Measurements from ENCODE around the gene ATP2B3.

DNA sequence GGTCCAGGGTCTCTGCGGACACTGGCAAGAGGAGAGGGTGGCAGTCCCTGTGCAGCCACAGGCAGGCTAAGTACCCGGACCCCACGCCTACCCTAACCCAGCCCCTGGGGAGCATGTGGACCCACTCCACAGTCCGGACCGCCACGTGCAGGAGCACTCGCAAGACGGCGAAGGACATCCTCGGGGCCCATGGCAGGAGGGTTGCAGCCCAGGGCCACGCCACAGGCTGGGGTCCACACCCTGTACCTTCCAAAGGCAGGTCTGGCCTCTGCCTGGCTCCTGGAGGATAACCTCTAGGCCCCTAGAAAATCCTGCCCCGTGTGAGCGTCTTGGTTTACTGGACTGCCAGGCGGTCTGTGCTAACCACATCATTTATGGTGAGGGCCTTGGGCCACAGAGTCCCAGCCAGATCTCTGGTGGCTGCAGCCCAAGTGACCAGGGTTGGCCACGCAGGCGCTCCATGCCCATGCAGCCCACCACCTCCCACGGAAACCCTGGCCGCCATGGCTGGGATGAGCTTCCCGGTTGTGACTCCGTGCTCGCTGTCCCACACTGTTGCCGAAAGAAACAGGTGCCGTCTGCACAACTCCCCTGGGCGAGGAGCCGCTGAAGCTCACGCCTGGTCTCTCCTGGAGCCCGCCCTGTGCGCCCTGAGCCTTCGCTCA lies 71.5 kb downstream of the ATP2B3 start:
- TF ChIP-seq POLR2A (IDR thresholded peaks at IDR 0.05) (no peak), POLR2AphosphoS5 (IDR thresholded peaks at IDR 0.05) (no peak)
- TF ChIP-seq, protein P1, sequence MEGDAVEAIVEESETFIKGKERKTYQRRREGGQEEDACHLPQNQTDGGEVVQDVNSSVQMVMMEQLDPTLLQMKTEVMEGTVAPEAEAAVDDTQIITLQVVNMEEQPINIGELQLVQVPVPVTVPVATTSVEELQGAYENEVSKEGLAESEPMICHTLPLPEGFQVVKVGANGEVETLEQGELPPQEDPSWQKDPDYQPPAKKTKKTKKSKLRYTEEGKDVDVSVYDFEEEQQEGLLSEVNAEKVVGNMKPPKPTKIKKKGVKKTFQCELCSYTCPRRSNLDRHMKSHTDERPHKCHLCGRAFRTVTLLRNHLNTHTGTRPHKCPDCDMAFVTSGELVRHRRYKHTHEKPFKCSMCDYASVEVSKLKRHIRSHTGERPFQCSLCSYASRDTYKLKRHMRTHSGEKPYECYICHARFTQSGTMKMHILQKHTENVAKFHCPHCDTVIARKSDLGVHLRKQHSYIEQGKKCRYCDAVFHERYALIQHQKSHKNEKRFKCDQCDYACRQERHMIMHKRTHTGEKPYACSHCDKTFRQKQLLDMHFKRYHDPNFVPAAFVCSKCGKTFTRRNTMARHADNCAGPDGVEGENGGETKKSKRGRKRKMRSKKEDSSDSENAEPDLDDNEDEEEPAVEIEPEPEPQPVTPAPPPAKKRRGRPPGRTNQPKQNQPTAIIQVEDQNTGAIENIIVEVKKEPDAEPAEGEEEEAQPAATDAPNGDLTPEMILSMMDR (IDR thresholded peaks at IDR 0.05), result no peak
